A549 treated with AZD9567 at 1 μM for 4 hours (cell line): ENCODE data around the gene TMEM256. TPM values are rescaled to one million over a fixed set of nuclear protein-coding genes. Genes with fewer than 3 reads are reported as not detected.

ENCODE experiments used
- total RNA-seq: library from RNA; stranded (reverse); fragments of 200-300 nt; extraction: Qiagen RNA extraction; gene quantifications from 5 replicates; pipeline ENCODE4 v1.2.3, GENCODE V29; 2022; ENCODE audit not compliant: insufficient read depth

TMEM256 gene
- 181 to 231 TPM (median 208 TPM) in 5 replicates for total RNA-seq

DNA sequence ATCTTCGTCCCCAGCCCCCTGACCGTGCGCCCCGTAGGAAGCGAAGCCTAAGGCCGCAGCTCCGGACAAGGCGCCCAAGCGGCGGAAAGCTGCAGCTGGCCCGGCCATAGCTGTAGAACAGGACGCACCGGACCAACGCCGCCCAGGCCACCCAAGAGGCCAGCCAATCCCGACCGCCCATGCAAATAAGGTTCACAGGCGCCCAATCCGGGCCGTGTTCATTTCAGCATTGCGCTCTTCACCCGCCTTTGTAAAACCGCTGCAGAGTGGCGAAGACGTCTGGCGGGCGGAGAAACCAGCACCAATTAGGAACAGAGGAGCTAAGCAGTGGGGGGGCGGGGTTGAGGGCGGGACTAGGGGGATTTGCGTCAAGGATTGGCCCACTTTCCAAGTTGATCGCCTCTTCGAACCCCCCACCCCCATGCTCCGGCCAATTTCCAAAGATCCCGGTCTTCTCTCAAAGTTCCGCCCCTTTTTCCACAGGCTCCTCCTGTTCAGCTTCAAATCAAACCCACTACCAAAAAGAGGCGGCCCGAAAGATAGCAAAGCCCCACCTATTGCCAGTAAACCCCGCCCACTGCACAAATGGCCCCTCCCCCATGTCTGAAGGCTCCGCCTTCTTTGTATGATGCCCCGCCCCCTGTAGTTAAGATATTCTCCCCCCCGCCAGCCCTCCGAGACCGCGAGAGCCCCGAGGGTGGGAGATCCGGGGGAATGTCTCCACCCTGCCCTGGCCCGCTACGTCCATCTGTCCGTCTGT, at the start of gene TMEM256:
TMEM256 (minus strand) TSS at position 121 of the 760 bp plus-strand sequence; CDS start at position 108, 13 bp downstream.

GRCh38 chr17:7444682-7445618, 41.1 kb upstream of the TMEM256 start, which contains the start of gene CHRNB1:
Gene CHRNB1 (plus strand): TSS chr17:7445061. CDS start chr17:7445128, 67 bp downstream.

GRCh38 chr17:7439462-7440112, 35.7 kb upstream of the TMEM256 start, which contains the start of gene FGF11:
Gene FGF11 (plus strand): TSS chr17:7439512. CDS start chr17:7439621, 109 bp downstream.

GRCh38 chr17:7428557-7428956, 24.7 kb upstream of the TMEM256 start, which contains the start of gene SPEM3:
Gene SPEM3 (plus strand): TSS chr17:7428857. CDS start chr17:7428903, 46 bp downstream.

DNA sequence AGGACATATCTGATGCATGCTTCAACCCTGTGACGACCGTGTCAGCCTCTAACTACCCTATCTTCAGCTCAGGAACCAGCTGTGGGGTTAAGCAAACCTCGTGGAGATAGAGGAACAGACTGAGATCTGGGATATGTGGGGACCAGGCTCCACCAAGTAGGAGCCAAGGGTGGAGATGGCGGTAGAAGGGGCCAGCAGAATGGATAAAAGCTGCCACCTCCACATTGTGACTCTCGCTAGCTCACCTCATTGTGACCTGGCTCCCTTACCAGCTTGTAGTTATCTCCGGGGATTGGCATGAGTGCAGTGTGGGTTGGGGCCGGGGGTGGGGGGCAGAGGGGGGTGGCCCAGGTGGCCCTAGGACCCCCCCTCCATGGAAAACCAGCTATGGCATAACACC, 21.4 kb upstream of the TMEM256 start, which contains the start of gene SPEM2:
SPEM2 (plus strand) TSS at position 301 of the 400 bp plus-strand sequence; CDS start at position 374, 73 bp downstream.

DNA sequence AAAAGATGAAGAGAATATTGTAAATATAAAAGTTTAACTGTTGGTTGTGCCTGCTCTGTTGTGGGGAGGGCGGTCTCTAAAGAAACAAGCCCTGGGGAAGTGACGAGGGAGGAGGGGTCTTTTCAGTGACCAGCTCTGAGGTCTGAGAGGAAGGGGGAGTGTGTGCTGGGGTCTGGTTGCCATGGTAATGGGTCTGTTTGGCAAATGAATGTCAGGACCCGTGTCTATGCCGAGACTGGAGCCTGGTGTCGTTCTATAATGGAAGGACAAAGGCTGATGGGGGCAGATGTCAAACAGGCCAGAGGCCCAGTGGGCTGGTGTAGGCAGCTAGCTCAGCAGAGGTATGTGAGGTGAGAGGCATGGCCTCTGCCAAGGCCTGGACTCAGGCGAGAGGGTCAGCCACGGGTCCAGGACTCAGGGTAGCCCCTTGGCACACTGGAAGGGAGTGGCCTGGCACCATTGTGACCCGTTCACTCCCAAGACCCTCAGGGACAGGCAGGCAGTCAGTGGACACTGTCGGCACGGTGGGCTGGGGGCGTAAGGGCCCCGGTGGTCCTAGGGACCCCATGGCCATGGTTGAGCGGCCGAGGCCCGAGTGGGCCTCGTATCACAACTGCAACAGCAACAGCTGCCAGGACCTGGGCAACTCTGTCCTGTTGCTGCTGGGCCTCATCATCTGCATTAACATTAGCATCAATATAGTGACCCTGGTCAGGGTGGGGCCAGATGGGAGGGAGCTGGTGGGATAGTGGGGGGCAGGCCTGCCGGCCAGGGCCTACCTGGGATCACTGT, 16.1 kb upstream of the TMEM256 start, which contains the start of gene SPEM1:
SPEM1 (plus strand) TSS at position 506 of the 792 bp plus-strand sequence; CDS start at position 567, 61 bp downstream.

GRCh38 chr17:7407485-7408251, 3.8 kb upstream of the TMEM256 start, which contains the start of gene NLGN2:
Gene NLGN2 (plus strand): TSS chr17:7407845. CDS start chr17:7408256, 411 bp downstream.

DNA sequence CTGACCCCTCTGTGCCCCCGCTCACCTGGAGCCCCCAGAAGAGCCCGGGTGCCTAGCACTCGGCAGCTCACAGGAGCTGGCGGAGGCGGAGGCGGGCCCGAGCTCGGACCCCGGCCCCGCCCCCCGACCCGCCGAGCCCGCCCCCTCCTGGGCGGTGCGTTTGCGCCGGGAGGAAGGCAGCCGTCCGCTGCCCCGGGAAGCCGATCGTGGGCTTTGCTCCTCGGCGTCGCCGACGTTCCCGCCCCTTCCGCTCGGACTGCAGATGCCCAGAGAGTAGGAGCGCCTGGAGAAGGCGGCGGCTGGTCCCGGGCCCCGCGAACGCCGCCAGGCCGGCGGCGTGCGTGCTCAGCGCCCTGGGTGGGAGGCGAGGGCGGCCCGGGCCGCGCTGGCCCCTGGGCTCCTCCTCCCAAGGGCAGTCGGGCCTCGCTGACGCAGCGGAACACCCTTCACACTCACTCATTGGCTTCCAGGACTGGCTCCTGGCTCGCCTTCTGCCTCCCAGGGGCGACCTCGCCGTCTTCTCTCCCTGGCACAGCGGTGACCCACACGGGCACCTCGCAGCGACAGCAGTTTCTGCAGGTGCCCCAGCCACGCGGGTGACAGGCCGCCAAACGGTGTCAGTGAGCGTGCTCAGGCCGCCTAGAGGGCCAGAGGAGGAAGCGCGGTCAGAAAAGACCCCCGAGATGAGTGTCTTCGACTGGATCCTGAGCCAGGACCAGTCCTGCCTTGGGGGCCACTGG, 9.3 kb downstream of the TMEM256 start, which contains the start of gene PLSCR3:
PLSCR3 (minus strand) TSS at position 74 of the 740 bp plus-strand sequence. CDS start 415 bp downstream, outside the sequence.

GRCh38 chr17:7380855-7381683, 22.8 kb downstream of the TMEM256 start, which contains the start of gene TNK1:
Gene TNK1 (plus strand): TSS chr17:7381089. CDS start chr17:7382927, 1,838 bp downstream.

GRCh38 chr17:7355053-7355452, 48.8 kb downstream of the TMEM256 start, which contains the start of gene TMEM95:
Gene TMEM95 (plus strand): TSS chr17:7355156. CDS start chr17:7355205, 49 bp downstream.

Other genes starting within 250 kb of the TMEM256 start
- 0.70 to 1.2 TPM (median 0.90 TPM) in 4 of 5 replicates, not detected in the other for gene ASGR1, start 224.7 kb downstream of the TMEM256 start, total RNA-seq
- 5.9 to 6.9 TPM (median 6.2 TPM) in 5 replicates for gene DLG4, start 184.3 kb downstream of the TMEM256 start, total RNA-seq
- gene ACADVL, start 184.2 kb downstream of the TMEM256 start, total RNA-seq, result 264 to 485 TPM (median 439 TPM) in 5 replicates
- gene DVL2, start 169.6 kb downstream of the TMEM256 start, total RNA-seq, result 29.2 to 43.3 TPM (median 42.3 TPM) in 5 replicates
- gene PHF23, start 164.6 kb downstream of the TMEM256 start, total RNA-seq, result 67.2 to 91.5 TPM (median 83.0 TPM) in 5 replicates
- 638 to 734 TPM (median 663 TPM) in 5 replicates for gene GABARAP, start 161.6 kb downstream of the TMEM256 start, total RNA-seq
- gene CTDNEP1, start 152.4 kb downstream of the TMEM256 start, total RNA-seq, result 202 to 277 TPM (median 222 TPM) in 5 replicates
- gene ELP5, start 151.9 kb downstream of the TMEM256 start, total RNA-seq, result 115 to 144 TPM (median 128 TPM) in 5 replicates
- 1.4 to 1.8 TPM (median 1.6 TPM) in 4 of 5 replicates, not detected in the other for gene CLDN7, start 141.6 kb downstream of the TMEM256 start, total RNA-seq
- gene SLC2A4, start 122.4 kb downstream of the TMEM256 start, total RNA-seq, result 0.28 to 0.45 TPM (median 0.37 TPM) in 4 of 5 replicates, not detected in the other
- 0.46 to 0.72 TPM (median 0.60 TPM) in 4 of 5 replicates, not detected in the other for gene YBX2, start 109.5 kb downstream of the TMEM256 start, total RNA-seq
- gene EIF5A, start 96.5 kb downstream of the TMEM256 start, total RNA-seq, result 1,570 to 1,809 TPM (median 1,672 TPM) in 5 replicates
- 91.5 to 113 TPM (median 108 TPM) in 5 replicates for gene GPS2, start 88.7 kb downstream of the TMEM256 start, total RNA-seq
- 30.5 to 37.6 TPM (median 36.4 TPM) in 5 replicates for gene NEURL4, start 74.8 kb downstream of the TMEM256 start, total RNA-seq
- 2.1 to 5.5 TPM (median 3.9 TPM) in 4 of 5 replicates, not detected in the other for gene ACAP1, start 67.6 kb downstream of the TMEM256 start, total RNA-seq
- 10.3 to 15.0 TPM (median 13.0 TPM) in 5 replicates for gene KCTD11, start 51.9 kb downstream of the TMEM256 start, total RNA-seq
- gene TMEM95, start 48.9 kb downstream of the TMEM256 start, total RNA-seq, result not detected in 5 replicates
- 1.4 to 1.7 TPM (median 1.6 TPM) in 5 replicates for gene TNK1, start 23.0 kb downstream of the TMEM256 start, total RNA-seq
- 36.1 to 44.4 TPM (median 40.5 TPM) in 5 replicates for gene PLSCR3, start 9.6 kb downstream of the TMEM256 start, total RNA-seq
- 12.4 to 20.9 TPM (median 18.3 TPM) in 5 replicates for gene NLGN2, start 3.7 kb upstream of the TMEM256 start, total RNA-seq
- 0.08 TPM in 2 of 5 replicates, not detected in the others for gene SPEM1, start 16.2 kb upstream of the TMEM256 start, total RNA-seq
- gene SPEM2, start 21.5 kb upstream of the TMEM256 start, total RNA-seq, result 0.05 to 0.07 TPM (median 0.05 TPM) in 3 of 5 replicates, not detected in the others
- gene SPEM3, start 24.8 kb upstream of the TMEM256 start, total RNA-seq, result 0.02 to 0.06 TPM (median 0.02 TPM) in 3 of 5 replicates, not detected in the others
- gene TMEM102, start 31.3 kb upstream of the TMEM256 start, total RNA-seq, result 7.5 to 12.0 TPM (median 11.6 TPM) in 5 replicates
- gene FGF11, start 35.4 kb upstream of the TMEM256 start, total RNA-seq, result 0.67 to 1.3 TPM (median 0.74 TPM) in 4 of 5 replicates, not detected in the other
- 5.7 to 17.4 TPM (median 8.1 TPM) in 5 replicates for gene CHRNB1, start 41.0 kb upstream of the TMEM256 start, total RNA-seq
- gene ZBTB4, start 75.5 kb upstream of the TMEM256 start, total RNA-seq, result 17.6 to 21.8 TPM (median 20.5 TPM) in 5 replicates
- gene SLC35G6, start 77.3 kb upstream of the TMEM256 start, total RNA-seq, result not detected in 5 replicates
- 74.1 to 103 TPM (median 95.9 TPM) in 5 replicates for gene POLR2A, start 80.3 kb upstream of the TMEM256 start, total RNA-seq
- 7.1 to 11.8 TPM (median 9.9 TPM) in 5 replicates for gene TNFSF12, start 145.0 kb upstream of the TMEM256 start, total RNA-seq
- 0.40 to 0.92 TPM (median 0.66 TPM) in 4 of 5 replicates, not detected in the other for gene TNFSF13, start 154.7 kb upstream of the TMEM256 start, total RNA-seq
- gene SENP3, start 157.8 kb upstream of the TMEM256 start, total RNA-seq, result 70.1 to 96.6 TPM (median 91.7 TPM) in 5 replicates
- gene CD68, start 175.5 kb upstream of the TMEM256 start, total RNA-seq, result 23.5 to 28.8 TPM (median 28.1 TPM) in 5 replicates
- gene MPDU1, start 179.8 kb upstream of the TMEM256 start, total RNA-seq, result 112 to 167 TPM (median 117 TPM) in 5 replicates
- 0.17 to 0.42 TPM (median 0.28 TPM) in 4 of 5 replicates, not detected in the other for gene SOX15, start 186.0 kb upstream of the TMEM256 start, total RNA-seq
- gene FXR2, start 210.8 kb upstream of the TMEM256 start, total RNA-seq, result 59.1 to 61.9 TPM (median 61.2 TPM) in 5 replicates
- 51.0 to 90.6 TPM (median 82.1 TPM) in 5 replicates for gene SAT2, start 223.7 kb upstream of the TMEM256 start, total RNA-seq
- 0.47 to 1.00 TPM (median 0.70 TPM) in 4 of 5 replicates, not detected in the other for gene SHBG, start 226.0 kb upstream of the TMEM256 start, total RNA-seq
- gene ATP1B2, start 246.8 kb upstream of the TMEM256 start, total RNA-seq, result 0.19 to 0.26 TPM (median 0.24 TPM) in 4 of 5 replicates, not detected in the other